SKM-1 (cell line): ENCODE results near the gene CASQ2.

Source experiments
- DNase-seq: peaks from one replicate; lab custom pipeline; 2025; ENCODE audit not compliant: unreplicated experiment; lab: John Stamatoyannopoulos, UW

CASQ2 gene

DNA sequence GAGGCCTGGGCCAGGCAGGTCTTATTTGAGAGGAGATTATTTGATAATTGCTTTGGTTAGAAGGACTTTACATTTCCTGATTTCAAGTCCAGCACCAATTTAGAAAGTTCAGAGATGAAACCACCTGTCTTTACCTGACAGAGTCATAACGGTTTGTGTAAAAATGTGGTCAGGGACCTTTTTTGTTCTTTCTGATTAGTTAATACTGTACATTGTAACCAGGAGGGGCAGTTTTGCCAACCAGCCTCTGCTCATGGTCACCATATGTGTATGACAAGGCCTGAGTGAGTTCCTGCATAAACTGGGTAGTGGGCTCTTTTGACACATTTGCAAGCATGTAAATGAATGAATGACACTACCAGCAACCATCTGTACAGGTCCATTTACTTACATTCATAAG is 70.9 kb downstream of the CASQ2 start:
- no peak for DNase-seq

DNA sequence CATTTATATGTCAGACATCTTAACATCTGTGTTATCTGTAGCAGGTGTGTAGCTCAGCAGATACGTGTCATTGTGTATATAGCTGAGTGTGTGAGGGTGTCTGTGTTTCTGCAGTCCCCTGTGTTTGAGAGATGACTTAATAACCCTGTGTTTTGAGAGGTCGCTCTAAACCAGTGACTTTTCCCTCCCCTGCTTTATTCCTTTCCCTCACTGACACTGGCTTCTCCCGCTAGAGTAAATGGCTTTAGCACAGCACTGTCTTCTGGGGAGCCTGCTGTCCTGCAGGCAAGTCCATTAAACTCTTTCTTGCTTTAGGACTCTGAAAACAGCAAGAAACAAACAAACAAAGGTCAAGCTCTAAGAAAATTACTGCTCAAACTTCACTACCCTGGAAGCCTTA is 73.7 kb downstream of the CASQ2 start:
- DNase-seq = no peak

DNA sequence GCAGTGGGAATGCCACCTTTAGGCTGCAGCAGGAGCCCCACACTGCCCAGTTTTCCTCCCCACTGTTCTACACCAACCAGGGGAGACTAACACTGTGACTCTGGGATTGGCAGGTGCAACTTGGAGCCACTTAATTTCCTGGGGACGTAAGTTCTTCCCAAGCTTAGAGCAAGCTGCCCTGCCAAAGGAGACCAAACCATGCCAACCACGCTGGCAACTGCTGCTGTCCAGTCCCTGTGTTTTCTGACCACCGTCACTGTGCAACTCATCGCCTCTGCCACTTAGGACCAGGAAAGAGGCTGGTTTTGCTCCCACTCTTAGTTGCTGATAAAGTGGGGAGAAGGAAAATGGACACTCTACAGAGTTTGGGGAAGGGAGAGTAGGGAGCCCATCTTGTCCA is 76.3 kb downstream of the CASQ2 start:
- no peak for DNase-seq

DNA sequence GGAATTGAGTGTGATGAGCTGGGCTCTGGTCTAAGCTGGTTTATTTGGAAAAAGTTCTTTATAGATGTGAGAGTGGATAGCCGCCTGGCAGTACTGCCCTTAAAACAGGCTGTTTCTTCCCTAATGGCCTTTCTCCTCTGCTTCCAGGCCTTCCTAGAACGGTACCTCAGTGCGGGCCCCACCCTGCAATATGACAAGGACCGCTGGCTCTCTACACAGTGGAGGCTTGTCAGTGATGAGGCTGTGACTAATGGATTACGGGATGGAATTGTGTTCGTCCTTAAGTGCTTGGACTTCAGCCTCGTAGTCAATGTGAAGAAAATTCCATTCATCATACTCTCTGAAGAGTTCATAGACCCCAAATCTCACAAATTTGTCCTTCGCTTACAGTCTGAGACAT is 77.5 kb downstream of the CASQ2 start:
- no peak for DNase-seq

DNA sequence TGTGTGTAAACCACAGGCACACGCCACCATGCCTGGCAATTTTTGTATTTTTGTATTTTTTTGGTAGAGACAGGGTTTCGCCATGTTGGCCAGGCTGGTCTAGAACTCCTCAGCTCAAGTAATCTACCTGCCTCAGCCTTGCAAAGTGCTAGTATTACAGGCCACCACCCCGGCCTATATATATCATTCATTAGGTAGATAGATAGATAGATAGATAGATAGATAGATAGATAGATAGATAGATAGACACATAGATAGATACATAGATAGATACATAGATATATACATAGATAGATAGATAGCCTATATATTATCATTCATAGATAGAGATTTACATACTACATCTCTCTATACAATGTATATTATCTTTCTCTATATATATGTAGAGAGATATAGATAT is 80.8 kb downstream of the CASQ2 start:
- DNase-seq = no peak

DNA sequence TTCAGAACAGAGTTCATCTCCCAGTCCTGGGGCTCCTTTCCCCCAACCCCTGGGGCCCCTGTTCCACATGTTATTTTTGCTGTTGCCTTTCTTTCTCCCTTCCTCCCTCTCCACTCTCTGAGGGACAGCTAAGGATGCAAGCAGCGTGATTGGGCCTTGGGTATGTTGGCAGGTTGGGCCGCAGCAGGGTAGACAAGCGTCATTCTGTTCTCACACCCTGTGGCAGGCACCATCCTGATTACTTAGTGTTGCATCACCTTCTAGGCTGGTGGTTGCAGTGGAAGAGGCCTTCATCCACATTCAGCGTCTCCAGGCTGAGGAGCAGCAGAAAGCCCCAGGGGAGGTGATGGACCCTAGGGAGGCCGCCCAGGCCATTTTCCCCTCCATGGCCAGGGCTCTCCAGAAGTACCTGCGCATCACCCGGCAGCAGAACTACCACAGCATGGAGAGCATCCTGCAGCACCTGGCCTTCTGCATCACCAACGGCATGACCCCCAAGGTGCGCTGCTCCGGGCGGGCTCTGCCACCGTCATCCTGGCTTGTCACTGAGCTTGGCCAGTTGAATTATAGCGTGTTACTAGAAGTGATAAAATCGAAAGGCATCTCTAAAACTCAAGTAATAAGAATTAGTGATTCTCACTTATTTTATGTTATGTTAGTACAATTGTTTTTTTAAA is 83.3 kb downstream of the CASQ2 start:
- no peak for DNase-seq

DNA sequence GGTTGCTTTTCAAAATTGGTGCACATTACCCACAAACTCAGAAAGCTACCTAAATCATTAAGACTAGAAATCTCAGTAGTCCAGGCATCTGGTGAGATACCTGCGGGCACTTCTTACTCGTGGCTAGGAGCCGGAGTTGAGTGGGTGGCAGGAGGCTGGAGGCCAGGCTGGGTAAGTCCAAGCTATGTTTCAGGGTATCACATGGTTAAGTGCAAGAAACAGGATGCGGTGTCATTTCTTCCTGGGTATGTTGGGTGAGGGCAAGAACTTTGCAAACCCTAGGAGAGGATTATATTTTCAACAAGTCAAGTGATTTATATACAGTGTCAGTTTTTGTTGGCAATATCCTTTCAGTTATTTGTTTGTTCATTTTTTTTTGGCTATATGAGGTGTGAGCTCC is 85.7 kb downstream of the CASQ2 start:
- DNase-seq = no peak

DNA sequence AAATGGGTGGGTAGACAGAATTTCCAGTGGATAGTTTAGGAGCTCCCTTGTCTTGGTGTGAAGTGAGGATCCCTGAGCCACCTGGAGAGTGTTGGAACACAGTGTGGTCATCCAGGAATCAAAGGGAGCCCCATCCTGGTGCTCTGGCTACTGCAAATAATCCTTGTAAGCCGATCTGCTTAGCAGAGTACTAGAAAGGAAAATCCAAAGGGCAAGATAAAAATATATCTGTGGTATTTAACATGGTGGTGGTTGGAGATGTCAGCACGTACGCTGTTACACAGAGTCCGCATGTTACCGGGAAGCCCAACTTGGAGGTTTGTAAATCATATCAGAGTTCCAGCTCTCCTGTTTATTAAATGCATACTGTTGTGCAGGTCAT is 87.8 kb downstream of the CASQ2 start:
- DNase-seq = no peak

DNA sequence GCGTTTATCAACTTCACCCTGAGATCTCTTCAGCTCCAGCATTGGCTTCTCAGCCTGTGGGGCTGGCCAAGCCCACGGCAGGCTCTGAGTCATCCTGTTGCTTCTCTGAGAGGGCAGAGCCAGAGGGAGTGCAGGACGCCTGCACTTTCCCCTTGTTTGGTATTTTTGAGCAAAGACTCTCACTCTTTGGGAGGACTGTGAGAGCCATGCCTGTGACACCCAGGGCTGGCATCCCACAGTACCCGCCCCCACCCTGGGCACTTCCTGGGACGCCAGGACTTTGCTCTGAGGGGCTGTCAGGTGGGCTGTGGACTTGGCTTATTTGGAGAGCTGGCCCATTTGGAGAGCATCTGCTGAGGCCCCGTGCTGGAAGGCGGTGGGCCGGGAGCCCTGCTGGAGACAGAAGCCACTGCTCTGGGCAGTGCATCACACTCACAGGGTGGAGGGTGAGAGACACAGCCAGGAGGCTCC is 89.3 kb downstream of the CASQ2 start:
- no peak for DNase-seq

DNA sequence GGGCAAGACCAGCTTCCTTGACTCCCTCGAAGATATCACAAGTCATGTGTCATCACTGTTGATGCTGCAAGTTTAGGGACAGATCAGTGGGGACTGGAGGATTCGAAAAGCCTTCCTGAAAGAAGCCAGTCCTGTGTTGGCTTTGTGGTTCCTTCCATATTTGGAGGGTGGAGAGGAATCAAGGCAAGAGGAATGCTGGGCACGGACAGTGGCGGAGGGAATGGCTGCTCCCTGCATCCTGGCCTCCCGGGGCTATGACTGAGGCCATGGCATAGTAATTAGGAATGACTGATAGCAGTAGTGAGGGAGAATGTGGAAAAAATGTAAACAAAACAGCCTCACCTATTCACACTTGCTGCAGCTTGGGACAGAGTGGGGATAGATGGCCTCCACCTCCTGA is 90.4 kb downstream of the CASQ2 start:
- no peak for DNase-seq

DNA sequence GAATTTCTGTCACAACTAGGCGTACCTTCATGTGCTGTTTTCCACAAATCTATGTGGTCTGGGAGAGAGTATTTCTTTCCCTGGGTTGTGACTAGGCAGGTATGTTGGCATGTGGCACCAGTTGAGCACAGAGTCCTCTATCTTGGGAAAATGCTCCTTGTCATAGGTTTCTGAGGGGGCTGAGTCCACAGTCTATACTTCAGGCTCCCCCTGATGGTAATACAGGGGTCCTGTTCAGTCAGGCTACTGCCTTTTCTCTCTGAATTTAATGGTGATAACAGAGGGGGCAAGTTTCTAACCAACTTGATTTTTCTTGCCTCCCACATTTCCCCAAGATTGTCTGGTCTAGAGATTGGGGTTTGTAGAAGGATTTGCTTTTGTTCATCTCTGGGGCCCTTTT is 90.9 kb downstream of the CASQ2 start:
- no peak for DNase-seq

DNA sequence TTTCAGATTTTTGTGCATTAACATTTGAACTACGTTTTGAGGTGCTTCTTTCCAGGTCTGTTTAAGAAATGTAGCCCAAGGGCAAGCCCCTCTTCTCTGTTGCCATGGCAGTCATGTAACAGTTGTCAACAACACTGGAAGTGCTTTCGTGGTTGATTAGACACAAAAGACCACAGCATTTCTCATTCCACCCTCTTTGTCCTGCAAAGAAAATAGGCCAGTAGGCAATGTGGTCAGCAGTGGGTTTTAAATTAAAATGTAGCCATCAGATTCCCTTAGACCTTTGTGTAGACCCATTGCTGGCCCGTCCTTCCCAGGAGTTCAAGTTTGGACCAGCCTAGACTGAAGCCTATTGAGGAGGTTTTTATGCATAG is 91.3 kb downstream of the CASQ2 start:
- DNase-seq = no peak

DNA sequence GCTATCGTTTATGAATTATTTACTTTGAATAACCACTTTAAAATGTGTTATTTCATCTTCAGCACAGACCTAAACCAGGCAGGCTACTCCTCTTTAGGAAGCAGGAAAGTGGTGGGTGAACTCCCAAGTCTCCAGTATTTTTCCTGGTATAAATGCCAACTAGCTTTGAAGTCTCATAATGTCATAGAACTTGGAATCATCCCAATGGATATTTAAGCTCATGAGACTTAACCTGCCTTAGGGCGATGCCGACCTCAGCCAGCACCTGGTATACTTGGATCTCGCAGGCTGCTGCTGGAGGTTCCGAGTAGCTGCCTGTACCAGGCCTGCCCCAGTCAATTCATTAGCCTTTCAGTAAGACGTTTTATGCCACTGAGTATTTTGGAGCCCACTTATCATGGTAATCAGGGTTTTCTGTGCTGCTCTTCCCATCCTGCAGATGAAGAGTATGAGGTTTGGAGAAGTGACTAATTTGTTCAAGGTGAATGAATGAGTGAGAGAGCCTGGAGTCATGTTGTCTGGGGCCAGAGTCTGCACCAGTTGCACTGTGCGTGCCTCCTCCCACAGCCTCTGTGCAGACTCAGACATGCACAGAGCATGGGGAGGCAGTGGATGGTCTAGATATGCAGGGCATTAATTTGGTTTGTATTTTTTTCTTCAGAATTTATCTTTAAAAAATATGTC is 91.9 kb downstream of the CASQ2 start:
- DNase-seq = no peak

DNA sequence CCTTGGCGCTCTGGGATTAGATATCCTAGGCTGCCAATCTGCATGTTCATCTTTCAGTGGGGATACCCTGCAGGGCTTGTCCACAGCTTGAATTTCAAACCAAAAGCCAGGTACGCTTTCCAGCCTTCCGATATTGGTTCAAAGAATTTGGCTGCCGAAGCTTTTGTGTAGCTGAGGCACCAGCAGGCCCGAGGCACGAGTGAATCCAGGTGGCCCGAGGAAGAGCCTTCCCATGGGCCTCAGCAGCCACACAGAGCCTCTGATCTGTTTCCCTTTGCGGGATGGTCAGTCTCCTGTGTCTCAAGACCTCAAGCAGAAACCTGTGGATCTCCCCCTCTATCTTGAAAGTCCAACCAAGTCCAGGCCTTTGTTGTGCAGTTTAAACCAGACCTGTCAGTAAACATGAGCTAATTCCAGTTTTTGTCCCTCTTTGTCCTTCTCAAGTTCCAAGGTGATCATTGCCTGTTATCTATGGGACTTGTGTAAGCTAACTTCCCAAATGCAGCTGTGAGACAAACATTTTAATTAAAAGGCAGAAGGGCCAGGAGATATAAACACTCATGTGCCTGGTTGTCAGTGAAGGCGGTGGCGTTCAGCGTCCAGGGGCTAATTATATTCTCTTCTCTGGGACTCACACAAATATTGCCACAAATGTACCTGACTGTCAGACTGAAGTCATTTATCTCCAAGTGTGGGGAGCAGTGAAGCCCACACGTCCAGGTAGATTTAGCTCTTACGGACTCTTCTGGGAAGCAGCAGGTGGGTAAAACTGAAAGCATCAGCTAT is 96.1 kb downstream of the CASQ2 start:
- no peak for DNase-seq

DNA sequence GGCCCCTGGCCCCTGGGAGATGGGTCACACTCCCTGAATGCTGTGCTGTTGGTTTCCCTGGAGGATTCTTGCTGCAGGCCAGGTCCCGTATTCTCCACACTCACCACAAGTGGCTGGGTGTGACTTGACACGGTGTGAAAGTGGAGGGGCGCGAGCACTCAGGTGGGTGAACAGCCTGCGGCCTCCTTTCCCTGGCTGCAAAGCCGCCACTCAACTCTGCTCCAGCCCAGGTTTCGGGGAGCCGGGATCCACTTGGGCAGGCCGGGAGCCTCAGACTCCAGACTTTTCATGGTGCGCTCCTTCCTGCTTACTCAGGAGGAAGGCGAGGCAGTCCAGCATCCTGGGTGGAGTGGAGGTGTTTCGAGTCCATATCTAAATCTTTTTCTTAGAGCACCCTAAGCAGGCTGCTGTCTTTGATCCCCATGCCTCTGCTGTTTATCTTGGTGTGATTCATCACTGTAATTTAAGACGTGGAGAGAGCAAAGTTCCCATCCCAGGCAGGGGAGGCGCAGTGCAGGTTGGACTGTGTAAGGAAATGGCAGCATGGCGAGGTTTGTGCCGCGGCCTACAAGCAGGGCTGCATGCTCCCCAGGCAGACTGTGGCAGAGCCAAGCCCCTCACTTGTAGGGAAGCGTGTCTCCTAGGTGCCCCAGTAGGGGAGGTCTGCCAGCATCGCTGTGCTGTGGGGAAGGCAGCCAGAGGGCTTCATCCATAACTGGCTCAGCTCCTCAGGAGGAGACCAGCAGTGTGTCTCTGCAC is 97.2 kb downstream of the CASQ2 start:
- no peak for DNase-seq

DNA sequence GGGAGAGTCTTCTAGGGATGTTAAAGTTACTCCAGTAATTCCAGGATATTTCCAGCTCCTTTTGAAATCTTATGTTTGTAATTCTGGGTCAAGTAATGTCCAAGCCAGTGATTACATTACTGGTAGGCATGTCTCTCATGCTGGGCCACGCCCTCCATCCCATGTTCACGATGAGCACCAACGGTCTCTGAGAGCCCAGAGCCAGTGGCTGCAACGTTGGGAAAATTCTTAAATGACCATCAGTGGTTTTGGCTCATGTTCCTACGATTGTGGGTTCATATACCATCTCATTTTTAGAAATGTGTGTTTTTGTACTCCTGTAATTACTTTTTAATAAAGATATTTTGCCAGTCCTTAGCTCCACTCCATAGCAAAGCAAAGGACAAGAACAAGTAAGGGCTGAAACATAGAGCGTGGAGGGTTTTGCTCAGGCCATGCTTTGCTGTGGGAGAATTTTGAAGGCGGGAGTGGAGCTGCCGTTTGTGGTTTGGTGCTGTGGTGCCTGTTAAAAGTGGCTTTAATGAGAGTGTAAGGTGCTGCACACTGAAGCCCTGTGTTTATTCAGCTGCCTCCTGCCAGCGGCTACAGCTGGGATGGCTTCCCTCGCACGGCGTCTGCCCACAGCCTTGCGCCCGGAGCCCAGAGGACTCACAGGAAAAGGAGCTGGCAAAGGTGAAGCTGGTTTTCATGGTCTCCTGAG is 97.9 kb downstream of the CASQ2 start:
- DNase-seq = no peak

DNA sequence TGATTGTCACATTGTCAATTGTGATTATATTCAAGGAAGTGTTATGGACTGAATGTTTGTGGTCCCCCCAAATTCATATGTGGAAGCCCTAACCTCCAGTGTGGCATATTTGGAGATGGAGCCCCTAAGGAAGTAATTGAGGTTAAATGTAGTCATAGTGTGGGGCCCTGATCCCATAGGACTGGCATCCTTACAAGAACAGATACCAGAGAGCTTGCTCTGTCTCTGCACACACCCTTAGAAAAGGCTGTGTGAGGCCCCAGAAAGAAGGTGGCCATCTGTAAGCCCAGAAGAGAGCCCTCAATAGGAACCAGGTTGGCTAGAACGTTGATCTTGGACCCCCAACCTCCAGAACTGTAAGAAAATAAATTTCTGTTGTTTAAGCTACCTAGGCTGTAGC is 98.6 kb downstream of the CASQ2 start:
- no peak for DNase-seq

DNA sequence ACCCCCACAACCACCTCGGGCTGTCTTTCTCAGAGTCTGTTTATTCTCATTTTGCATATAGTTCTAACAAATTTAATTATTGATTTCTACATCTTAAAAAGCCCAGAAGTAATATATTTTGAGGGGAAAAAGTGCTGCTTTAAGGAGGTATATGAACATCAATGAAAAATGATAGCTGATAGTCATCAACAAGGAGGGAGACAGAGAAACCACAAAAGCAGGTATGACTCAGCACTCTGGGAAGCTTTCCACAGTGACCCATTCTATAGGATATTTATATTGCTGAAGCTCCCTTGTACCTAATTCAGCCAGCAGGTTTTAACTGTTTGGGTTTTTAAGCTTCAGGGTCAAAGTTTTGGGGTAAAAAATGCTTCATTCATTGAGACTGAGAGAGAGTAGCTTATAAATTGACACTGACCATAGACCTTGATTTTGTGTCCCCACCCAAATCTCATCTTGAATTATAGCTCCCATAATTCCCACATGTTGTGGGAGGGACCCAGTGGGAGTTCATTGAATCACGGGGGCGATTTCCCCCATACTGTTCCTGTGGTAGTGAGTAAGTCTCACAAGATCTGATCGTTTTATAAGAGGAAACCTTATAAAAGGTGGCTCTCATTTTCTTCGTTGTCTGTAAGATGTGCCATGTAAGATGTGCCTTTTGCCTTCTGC is 99.4 kb downstream of the CASQ2 start:
- DNase-seq = no peak

DNA sequence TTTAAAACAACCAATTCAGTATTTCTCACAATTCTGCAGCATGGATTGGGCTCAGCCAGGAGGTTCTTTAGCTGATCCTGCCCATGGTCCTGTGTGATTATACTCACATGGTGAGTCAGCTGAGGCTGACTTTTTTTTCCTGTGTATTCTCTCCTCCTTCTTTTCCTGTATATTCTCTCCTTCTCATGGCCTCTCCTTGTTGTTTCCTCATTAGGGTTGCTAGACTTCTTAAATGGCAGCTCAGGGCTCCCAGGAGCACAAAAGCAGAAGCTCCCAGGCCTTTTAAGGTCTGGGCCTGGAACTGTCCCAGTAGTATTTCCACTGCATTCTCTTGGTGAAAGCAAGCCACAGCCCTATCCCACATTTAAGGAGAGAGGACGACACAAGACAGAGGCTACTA is 99.9 kb downstream of the CASQ2 start:
- DNase-seq = peak; percentile 18

DNA sequence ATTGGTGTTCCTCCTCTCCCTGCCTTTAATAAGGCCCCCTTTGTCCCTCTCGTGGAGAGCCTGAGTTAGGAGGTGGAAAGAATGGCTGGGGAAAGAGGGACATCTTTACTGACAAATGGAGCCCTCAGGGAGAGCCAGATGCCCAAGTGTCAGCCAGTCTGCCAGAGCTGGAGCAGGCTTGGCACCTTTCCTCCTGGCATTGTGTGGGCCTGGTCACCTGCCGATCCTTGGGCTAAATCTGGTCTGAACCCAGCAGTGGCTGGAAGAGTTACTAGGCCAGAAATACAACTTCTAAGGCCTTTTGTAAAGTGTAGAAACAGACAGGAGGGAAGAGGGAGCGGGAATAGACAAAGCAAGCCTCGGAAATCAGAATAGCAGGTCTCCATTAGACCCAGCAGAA is 101.8 kb downstream of the CASQ2 start:
- no peak for DNase-seq
